Measurements from ENCODE around the gene PTMA.
"Not testable (repeated sequence)": the region's sequence is repeated elsewhere in the genome, so short reads cannot be mapped to it uniquely, and the experiment has no call there.

The PTMA gene

GRCh38 chr2:231699006-231699405 is 9.3 kb upstream of the PTMA start:
- no peak for DNase-seq

DNA sequence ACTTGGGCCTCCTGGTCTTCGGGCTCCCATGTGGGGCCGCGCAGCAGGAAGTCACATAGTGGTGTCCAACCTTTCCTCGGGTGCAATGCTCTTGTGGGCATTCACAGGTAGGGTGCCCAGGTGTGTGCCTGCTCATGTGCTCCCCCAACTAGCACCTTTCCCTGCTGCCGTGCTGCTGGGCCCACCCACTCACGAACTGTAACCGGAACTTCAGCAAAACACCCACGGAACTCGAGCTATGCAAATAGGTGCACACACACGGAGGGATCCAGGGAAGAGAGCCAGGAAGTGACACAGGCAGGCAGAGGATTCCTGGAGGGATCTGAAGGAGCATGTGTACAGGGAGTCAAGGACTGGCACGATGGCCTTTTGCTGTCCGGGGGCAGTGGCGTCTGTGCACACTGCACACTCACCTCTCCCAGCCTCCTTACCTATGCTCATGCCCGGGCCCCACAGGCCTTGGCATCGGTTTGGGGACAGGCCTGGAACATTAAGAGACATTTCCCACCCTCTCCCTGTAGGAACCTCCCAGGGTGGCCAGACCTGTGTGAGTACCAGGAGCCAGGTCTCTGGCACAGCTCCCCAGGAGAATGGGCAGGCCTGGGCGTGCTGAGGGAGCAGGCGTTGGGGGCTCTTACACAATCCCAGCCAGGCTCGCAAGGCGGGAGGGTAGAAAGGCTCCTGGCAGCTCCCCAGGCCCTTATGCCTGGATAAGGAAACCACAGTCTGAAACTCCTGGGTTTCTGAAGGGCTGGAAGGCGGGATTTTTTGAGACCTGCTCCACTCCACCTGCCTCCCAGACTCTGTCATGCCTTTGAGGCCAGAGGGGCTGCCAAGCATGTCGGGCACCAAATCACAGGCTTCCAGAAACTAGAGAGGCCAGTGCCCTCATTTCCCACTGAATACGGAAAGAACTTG is 6.6 kb upstream of the PTMA start:
- DNase-seq = no peak

DNA sequence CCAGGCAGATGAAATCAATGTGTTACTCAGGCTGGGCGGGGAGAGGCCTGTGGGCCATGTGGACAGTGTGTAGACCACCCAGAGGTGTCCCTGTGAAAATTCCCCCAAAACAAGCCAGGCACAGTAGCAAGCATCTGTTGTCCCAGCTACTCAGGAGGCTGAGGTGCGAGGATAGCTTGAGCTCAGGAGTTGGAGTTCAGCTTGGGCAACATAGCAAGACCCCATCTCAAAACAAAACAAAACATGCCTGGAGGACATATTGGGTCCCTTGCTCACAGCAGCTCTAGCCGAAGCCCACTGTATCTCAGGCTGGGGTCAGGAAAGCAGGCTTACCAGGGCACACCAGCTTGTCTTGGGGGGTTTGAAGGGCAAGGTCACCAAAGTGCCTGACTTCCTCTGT is 4.3 kb upstream of the PTMA start:
- DNase-seq = no peak

DNA sequence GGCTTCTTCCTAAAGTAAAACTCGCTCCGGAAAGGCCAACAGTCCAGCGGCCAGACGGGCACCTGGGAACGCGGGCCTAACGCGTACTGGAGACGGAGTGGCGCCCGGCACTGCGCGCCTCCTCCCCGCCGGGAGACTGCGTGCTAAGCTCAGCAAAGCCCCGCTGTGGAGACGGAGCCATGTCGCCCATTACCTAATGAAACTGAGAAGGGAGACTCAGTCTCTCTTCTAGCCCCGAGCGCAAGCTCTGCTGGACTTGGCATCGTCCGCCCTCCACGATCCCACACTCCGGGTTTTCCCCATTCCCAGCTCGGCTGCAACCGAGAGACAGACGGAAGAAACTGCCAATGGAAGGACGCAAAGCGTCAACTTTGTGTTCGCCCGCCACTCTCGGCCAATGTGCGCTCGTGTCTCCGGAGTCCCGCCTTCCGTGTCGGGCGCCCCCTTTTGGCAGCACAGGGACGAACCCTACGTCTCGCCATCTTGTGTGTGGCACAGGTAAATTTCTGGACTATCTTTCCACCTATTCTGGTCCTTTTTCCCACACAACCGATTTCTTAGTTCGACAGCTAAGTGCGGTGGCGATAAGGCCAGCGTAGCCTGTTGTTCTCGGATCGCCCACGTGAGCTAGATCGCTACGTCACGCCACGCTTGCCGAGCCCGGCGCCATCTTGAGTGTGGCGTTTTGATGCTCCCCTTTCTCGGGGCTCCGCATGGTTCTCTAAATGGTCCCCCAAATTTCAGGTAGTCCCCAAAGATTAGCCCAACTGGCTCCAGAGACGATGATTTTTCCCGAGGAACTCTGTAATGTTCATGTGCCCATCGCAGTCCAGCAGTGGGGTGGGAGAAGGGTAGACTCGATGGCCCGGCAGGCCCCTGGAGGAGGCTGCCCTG is 1.3 kb upstream of the PTMA start:
- peak; percentile 98 for DNase-seq

DNA sequence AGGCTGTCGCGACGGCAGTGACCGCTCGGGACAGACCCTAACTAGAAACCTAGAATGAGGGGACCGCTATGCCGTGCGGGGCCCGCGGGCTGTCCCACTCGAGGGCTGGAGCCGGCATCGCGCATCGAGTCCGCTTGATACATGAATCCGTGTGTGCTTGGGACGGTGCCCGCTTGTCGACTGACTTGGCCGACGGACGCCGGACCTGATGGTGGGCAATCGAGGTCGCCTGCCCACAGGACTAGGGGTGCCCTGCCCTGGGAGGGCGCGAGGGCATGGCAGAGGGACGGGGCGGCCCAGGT is 749 bp upstream of the PTMA start:
- no peak for DNase-seq

DNA sequence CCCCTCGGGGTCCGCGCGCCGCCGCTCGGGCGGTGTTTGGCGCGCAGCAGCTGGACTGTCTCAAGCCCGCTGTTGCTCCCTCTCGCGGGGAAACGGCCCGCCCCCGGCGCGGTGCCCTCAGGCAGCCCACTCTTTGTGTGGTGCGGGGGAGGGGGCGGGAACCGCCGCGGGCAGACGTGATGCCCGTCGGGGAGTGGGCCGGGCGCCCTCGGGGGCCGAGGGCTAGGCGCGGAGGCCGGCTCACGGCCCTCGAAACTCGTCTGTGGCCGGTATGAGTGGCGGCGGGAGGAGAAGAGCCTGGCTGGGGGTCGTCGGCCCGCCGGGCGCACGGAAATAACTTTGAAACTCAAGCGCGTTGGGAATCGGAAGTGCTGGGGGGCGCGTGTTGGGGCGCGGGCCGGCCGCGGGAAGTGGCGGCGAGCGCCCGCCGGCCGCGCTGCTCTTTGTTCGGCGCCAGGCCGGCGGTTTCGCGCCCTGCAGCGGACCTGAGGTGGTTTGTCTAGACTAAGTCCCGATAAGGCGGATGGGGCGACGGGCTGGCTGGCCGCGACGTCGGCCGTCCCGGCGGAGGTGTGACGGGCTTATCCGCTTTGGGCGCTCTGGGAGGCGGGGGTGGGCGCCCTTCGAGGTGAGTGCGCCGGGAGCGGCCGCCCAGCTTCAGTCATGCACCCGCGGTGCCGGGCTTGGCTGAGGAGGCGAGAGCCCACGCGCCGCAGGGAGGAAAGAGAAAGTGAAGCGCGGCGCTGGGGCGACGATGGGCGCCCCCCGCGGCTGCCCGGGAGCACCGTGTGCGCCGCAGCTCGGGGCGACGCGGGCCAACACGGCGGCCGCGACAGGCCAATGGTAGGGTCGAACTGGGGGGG is 679 bp downstream of the PTMA start:
- peak; percentile 67 for DNase-seq

DNA sequence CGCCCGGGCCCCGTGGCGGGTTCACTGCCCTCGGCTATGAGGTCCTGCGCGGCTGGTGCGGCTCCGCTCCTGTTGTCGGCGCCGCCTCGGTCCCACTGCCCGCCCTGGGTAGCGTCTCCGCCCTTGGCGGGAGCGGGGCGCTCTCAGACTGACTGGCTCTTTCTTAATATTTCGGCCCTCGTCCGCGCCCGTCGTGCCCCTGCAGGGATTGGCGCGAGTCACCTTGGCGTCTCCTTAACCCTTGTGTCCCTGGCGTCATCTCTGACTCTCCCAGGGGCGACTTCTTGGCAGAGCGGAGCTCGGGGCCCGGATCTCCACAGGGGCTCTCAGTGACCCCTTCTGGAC is 1.3 kb downstream of the PTMA start:
- peak; percentile 46 for DNase-seq

DNA sequence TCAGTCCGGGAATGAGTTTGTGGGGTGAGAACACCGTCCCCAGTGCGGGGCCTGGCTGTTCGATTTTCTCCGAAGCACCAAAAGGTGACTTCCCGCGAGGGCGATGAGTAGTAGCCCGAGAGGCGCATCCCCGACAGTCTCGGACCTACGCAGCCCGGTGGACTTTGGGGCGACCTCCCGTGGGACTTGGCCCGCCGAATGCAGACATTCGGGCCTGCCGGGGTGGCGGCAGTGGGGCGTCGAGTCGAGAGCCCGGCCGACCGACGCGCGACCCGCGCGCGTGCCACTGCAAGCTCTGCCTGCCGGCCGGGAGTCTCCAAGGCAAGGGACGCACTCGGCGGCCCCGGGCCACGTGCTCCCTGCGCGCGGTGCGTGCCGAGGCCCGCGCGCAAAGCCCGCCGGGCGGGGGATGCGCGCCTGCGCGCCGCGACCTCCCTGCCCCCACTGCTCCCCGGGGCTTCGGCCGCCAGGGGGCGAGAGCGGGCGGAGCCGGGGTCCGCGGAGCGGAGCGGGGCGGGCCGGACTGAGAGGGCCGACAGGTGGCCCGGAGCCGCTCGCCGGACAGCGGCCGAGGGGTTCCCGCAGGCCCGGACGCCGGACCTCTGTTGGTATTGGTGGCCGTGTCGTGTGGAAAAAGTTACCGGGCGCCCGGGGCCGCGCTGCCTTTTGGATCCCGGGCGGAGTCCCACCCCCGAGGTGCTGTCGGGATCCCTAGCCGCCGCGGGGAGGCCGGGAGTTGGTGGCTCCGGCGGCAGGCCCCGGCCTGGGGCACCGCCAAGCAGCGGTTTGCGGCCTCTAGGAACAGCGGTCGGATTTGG is 1.9 kb downstream of the PTMA start:
- peak; percentile 87 for DNase-seq

GRCh38 chr2:231710799-231711676 is 2.7 kb downstream of the PTMA start:
- DNase-seq = no peak

- DNase-seq = peak; percentile 24
Observed at GRCh38 chr2:231711677-231712450, 3.5 kb downstream of the PTMA start.

DNA sequence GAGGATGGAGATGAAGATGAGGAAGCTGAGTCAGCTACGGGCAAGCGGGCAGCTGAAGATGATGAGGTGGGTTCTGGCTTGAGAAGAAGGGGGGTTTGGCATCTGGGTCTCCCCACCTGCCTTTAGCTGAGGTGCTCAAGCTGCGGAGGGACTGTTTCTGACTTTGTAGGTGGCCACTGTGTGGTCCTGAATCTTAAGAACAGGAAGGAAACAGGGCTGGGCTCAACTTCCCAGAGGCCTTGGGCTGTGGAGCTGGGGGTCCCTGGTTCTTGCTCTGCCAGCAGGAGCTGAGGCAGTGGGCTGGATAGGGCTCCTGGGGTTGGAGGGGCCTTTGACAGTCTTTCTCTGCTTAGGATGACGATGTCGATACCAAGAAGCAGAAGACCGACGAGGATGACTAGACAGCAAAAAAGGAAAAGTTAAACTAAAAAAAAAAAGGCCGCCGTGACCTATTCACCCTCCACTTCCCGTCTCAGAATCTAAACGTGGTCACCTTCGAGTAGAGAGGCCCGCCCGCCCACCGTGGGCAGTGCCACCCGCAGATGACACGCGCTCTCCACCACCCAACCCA is 4.2 kb downstream of the PTMA start:
- DNase-seq = peak; percentile 65

- DNase-seq = not testable (repeated sequence)
Observed at GRCh38 chr2:231713406-231713729, 5.0 kb downstream of the PTMA start.

GRCh38 chr2:231713730-231714638 is 5.7 kb downstream of the PTMA start:
- peak; percentile 89 for DNase-seq

DNA sequence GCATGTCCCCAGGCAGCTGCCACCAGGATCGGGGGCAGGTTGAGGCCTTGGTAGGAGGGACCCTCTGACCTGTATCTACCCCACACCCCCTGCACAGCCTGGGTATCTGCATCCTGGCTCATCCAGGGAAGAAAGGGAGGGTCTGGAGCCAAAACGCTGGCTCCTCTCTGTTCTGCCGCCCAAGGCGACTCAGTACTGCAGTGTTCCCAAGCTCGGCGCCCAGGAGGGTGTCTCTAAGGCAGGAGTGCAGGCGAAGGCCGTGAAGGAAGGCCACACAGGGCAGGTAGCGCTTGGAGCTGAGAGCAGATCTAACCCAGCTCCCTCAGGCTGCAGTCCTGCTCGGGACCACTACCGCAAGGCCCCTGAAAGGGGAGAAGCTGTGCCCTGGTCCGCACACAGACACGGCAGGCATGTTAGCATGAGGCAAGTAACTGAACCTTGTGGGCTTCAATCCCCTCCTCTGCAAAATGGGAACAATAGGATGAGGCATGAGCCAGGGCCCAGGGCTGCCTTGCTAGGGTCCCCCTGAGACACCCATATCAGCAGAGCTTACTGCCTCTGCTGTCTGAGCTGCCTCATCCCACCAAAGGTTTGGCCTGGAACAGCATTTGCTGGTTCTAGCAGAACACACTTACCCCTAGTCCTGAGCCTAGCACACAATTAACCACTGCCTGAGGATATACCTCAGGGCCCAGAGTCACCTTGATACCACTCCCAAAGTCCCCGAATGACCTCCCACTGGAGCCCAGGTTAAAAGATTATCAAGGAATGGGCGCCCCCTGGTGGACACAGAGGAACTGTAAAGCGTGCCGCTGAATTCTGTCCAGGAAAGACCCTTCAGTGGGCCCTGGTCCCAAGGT is 6.5 kb downstream of the PTMA start:
- DNase-seq = peak; percentile 72

GRCh38 chr2:231715499-231715837 is 7.1 kb downstream of the PTMA start:
- DNase-seq = no peak

DNA sequence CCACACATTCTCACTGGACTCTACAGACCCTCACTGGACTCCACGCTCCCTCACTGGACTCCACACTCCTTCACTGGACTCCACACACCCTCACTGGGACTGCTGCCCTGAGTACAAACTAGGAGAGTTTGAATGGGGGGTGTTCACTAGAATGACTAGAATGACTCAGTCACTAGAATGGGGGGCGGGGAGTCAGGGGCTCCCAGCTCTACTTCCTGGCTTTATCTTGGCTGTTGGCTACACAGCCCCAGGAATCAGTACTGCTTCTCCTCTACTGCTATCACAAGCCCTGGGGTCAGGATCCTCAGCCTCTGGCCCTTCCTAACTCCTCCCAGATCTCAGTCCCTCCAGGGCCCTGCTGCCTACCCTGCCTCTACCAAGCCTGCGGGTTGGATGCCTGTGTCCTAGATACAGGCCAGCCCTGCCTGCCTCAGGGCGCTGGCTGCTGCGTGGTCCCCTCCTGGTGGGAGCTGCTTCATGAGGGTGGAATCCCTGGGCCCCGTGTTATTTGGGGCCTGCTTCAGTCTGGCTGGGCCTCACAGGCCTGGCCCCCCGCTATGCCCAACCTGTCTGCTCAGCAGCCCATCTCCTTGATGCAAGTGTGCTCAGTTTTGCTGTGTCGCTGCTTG is 7.8 kb downstream of the PTMA start:
- no peak for DNase-seq

DNA sequence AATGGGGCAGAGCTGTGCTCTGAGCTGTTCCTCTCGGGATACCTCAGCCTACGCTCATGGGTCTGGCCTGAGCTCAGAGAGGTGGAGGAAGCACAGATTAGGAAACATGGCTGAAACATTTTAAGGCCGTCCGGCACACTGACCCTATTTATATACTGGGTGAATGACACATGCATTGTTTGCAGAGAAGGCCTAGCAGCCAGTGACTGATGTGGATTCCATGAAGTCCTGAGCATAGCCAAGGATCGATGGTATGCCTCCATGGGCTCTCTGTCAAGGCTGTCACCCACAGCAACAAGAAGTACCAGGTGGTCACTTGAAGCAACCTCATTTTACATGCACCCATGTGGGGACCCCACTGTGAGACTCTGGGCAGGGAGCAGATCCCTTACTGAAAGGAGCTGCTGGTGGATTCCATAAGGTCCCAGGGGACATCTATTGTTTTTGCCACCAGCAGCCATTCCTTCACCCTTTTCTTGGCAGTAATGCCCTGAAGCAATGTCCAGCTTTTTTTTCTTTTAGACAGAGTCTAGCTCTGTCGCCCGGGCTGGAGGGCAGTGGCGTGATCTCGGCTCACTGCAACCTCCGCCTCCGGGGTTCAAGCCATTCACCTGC is 8.4 kb downstream of the PTMA start:
- no peak for DNase-seq
